NCI-H1105 treated with DMSO at 0.1 percent for 48 hours (cell line): ENCODE data around the gene NECTIN4.
"Not testable (repeated sequence)": the region's sequence is repeated elsewhere in the genome, so short reads cannot be mapped to it uniquely, and the experiment has no call there.

Experiments
- DNase-seq: peaks from one replicate; lab custom pipeline; 2025; lab: John Stamatoyannopoulos, UW

The NECTIN4 gene

GRCh38 chr1:161089251-161089924, at the start of gene NECTIN4:
Gene NECTIN4 (minus strand): TSS chr1:161089558. CDS start chr1:161089296, 262 bp downstream.
- no peak for DNase-seq

GRCh38 chr1:161138431-161138830, 49.1 kb upstream of the NECTIN4 start:
- DNase-seq = no peak

- DNase-seq = no peak
Measured at GRCh38 chr1:161137881-161138280, 48.5 kb upstream of the NECTIN4 start.

- no peak for DNase-seq
Measured at GRCh38 chr1:161133220-161133740, 43.9 kb upstream of the NECTIN4 start.

- DNase-seq = peak; percentile 99
Measured at GRCh38 chr1:161132410-161133219, 43.3 kb upstream of the NECTIN4 start, which contains the start of gene DEDD. Gene DEDD (minus strand): TSS chr1:161132667. CDS start chr1:161124462, 8,205 bp downstream.

- DNase-seq = no peak
Measured at GRCh38 chr1:161131523-161132409, 42.4 kb upstream of the NECTIN4 start.

- DNase-seq = no peak
Measured at GRCh38 chr1:161130266-161130665, 40.9 kb upstream of the NECTIN4 start.

GRCh38 chr1:161128591-161129420, 39.4 kb upstream of the NECTIN4 start:
- no peak for DNase-seq

- DNase-seq = no peak
Measured at GRCh38 chr1:161127649-161128048, 38.3 kb upstream of the NECTIN4 start.

GRCh38 chr1:161122967-161123366, 33.6 kb upstream of the NECTIN4 start:
- DNase-seq = no peak

GRCh38 chr1:161121834-161122233, 32.5 kb upstream of the NECTIN4 start:
- no peak for DNase-seq

GRCh38 chr1:161121042-161121650, 31.8 kb upstream of the NECTIN4 start:
- no peak for DNase-seq

- DNase-seq = no peak
Measured at GRCh38 chr1:161119092-161119903, 29.9 kb upstream of the NECTIN4 start.

- DNase-seq = peak; percentile 82
Measured at GRCh38 chr1:161117759-161118581, 28.6 kb upstream of the NECTIN4 start, which contains the start of the genes NIT1 and PFDN2. Gene NIT1 (plus strand): TSS chr1:161118105. CDS start chr1:161118177, 72 bp downstream. Gene PFDN2 (minus strand): TSS chr1:161118037. CDS start chr1:161118026, 11 bp downstream.

GRCh38 chr1:161115961-161116360, 26.6 kb upstream of the NECTIN4 start:
- not testable (repeated sequence) for DNase-seq

- DNase-seq = no peak
Measured at GRCh38 chr1:161115132-161115711, 25.9 kb upstream of the NECTIN4 start.

- DNase-seq = no peak
Measured at GRCh38 chr1:161114556-161114955, 25.2 kb upstream of the NECTIN4 start.

- DNase-seq = no peak
Measured at GRCh38 chr1:161113915-161114314, 24.6 kb upstream of the NECTIN4 start.
